Kidney epithelial cell (primary cell): ENCODE results near the gene SART1. TPM values are rescaled to one million over a fixed set of nuclear protein-coding genes. Genes with fewer than 3 reads are reported as not detected.

Source experiments
- DNase-seq: peaks from one replicate; pipeline ENCODE4 v3.0.0-alpha.2; 2010; ENCODE audit warnings: low read depth
- H3K27me3 ChIP-seq: 2 replicates; pipeline ENCODE4 v1.6.0; 2011; ENCODE audit warnings: low read length; ENCODE audit not compliant: control insufficient read depth, insufficient read depth
- H3K36me3 ChIP-seq: 2 replicates; pipeline ENCODE4 v1.5.1; 2011; ENCODE audit warnings: low read length; ENCODE audit not compliant: control insufficient read depth, insufficient read depth
- H3K4me3 ChIP-seq: 2 replicates; pipeline ENCODE4 v1.5.1; 2011; ENCODE audit warnings: low read depth, mild to moderate bottlenecking, control low read depth, low read length
- total RNA-seq: library from RNA; depleted of rRNA; stranded (reverse); fragments of >200 nt; gene quantifications from 2 replicates; pipeline ENCODE4 v1.2.3, GENCODE V29; 2015
- TF ChIP-seq, protein P1 (sequence below): IDR thresholded peaks from 2 replicates; pipeline ENCODE4 v1.5.1; 2011; ENCODE audit warnings: mild to moderate bottlenecking, moderate library complexity, low read length, control low read depth, inconsistent platforms; ENCODE audit not compliant: insufficient read depth, poor library complexity, severe bottlenecking

Gene SART1
- total RNA-seq, 1 donor from 2014 or later, result 32.6 TPM

DNA sequence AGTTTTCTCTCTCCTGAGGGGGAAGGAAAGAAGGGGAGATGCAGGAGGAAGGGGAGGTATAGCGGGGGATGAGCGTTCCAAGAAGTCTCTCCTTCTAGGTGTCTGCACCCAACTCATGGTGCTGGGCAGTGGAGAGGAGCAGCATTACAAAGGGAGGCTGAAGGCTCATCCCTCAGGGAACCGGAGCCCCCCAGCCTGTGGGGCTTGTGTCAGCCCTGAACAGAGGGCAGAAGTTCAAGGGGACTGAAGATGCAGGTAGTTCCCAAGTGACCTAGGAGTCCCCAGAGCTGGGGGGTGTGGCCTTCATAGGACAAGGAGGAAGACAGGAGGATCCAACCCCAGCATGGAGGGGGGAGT, 44.5 kb upstream of the SART1 start:
- no peak overlapping the region for H3K4me3 ChIP-seq
- no peaks in the 10 kb centered on the region for H3K27me3 ChIP-seq
- H3K36me3 ChIP-seq, result no peaks in the 10 kb centered on the region
- TF ChIP-seq, protein P1, sequence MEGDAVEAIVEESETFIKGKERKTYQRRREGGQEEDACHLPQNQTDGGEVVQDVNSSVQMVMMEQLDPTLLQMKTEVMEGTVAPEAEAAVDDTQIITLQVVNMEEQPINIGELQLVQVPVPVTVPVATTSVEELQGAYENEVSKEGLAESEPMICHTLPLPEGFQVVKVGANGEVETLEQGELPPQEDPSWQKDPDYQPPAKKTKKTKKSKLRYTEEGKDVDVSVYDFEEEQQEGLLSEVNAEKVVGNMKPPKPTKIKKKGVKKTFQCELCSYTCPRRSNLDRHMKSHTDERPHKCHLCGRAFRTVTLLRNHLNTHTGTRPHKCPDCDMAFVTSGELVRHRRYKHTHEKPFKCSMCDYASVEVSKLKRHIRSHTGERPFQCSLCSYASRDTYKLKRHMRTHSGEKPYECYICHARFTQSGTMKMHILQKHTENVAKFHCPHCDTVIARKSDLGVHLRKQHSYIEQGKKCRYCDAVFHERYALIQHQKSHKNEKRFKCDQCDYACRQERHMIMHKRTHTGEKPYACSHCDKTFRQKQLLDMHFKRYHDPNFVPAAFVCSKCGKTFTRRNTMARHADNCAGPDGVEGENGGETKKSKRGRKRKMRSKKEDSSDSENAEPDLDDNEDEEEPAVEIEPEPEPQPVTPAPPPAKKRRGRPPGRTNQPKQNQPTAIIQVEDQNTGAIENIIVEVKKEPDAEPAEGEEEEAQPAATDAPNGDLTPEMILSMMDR, result no peak
- no peak for DNase-seq

DNA sequence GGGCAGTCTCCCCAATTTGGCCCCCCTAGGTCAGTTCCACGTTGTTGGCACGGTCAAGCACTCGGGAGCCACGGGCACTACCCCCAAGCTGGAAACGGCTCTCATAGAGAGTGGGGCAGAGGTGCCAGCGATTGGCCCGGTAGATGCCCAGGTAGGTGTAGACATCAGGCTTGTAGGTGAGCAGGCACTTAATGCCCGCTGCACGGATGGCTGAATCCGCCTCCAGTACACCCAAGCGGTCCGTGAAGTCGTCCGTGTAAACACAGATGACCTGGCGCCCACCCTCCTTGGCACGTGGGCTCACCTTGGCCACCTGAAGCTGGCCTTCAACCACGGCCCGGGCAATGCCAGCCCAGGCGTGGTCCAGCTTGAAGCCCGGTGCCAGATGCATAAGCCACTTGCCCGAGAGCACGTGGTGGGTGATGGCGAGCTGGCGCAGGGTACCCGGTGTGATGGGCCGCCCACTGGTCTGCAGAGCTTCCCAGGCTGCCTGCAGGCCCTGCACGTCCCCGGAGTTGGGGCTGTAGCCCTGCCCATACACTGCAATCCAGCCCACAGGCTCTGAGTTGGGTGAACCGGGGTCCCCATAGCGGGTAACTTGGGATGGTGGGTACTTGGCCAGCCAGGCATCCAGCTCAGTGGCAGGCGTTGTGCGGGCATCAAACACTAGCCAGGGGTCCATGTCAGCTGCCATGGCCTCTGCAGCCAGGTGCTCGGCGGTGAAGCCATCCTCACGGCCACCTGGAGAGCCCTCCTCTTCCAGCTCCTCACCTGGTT, 43.9 kb upstream of the SART1 start:
- Histone ChIP-seq H3K4me3 (peak overlapping the region; percentile 79), H3K27me3 (no peaks in the 10 kb centered on the region), H3K36me3 (no peaks in the 10 kb centered on the region)
- DNase-seq, result no peak
- TF ChIP-seq, protein P1, result no peak

DNA sequence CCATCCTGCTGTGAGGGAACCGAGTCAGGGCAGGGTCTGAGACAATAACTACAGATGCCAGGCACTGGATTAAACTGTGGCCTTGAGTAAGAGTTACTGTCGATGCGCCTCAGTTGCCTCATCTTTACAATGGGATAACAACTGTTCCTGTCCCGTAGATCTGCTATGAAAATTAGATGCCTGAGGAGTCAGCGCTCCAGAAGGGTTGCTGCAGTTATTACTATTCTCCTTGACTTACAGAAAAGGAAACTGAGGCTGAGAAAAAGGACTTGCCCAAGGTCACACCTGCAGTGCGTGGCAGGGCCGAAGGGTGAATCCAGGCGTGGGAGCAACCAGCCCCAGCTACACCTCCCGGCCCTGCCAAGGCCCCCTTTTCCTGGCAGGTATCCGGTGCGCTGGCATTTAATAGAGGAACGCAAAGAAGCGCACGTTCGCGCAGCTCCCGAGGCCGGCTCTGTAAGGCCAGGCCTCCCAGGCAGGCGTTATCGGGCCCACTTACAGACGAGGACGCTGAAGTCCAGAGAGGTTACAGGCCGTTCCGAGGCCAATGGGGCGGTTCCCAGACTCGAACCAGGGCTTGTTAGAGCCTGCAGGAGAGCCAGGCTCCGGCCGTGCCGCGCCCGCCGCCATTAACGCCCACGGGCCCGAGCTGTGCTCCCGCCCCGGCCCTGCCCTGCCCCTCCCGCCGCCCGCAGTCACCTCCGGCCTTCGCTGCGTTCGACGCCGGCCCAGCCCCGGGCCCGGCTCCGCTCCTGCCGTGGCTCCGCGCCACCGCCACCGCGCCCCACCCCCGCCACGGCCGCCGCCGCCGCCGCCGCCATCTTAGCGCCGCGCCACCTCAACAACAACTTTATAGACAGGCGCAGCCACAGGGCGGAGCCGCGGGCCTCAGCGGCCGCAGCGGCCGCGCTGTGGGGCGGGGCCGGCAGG, 43.1 kb upstream of the SART1 start, which contains the start of gene C11orf68:
TSS of gene C11orf68 (minus strand) at position 852 of the 930 bp plus-strand sequence. CDS start at position 821, 31 bp downstream.
- no peaks in the 10 kb centered on the region for H3K27me3 ChIP-seq
- TF ChIP-seq, protein P1, result no peak
- no peak for DNase-seq
- no peaks in the 10 kb centered on the region for H3K36me3 ChIP-seq
- H3K4me3 ChIP-seq, result peak within 1 kb of the TSS; percentile 88

DNA sequence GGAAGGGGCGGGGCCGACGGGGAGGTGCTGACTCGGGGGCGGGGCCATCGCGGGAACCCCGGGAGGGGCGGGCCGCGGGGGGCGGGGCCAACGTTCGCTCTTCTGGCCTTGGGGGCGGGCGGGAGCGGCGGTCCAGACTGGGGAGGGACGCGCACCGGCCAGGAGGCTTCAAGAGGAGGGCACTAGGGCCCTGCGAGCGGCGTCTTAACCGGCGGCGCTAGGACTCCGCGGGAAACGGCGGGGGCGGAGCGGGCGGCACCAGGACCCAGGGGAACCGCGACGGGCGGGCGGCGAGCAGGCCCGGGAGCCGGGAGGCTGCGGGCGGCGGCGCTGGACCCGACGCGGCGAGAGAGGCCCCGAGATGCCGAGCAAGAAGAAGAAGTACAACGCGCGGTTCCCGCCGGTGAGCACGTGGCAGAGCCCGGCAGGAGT, 42.4 kb upstream of the SART1 start, which contains the start of gene DRAP1:
TSS of gene DRAP1 (plus strand) at position 286 of the 432 bp plus-strand sequence. CDS start at position 362, 76 bp downstream.
- no peaks in the 10 kb centered on the region for H3K36me3 ChIP-seq
- peak within 1 kb of the TSS; percentile 88 for H3K4me3 ChIP-seq
- TF ChIP-seq, protein P1, result no peak
- no peaks in the 10 kb centered on the region for H3K27me3 ChIP-seq
- DNase-seq, result peak; percentile 84

DNA sequence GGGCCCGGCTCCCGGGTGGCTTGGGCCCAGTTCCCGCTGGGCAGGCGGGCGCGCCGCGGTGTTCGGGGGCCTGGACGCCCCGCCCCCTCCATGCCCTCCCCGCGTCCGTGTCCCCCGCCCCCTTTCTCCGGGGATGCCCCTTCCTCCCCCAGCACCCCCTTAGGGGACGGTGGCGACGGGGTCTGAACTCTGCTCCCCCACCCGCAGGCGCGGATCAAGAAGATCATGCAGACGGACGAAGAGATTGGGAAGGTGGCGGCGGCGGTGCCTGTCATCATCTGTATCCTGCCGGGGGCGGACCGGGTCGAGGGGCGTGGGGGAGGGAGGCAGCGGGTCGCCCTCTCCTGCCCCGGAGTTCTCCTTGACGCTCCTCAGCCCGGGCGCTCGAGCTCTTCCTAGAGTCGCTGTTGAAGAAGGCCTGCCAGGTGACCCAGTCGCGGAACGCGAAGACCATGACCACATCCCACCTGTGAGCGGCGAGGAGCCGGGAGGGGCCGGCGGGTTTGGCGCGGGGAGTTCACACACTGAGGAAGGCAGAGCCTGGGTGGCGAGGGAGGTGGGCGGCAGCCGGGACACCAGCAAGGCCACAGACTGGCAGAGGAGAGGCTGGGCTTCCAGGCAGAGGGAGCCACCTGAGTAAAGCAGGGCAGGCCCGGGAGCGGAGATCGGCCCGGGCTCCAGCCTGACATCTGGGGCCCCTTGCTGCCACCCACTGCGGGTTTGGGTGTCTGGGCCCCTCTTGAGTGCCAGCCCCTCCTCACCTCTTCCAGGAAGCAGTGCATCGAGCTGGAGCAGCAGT, 41.8 kb upstream of the SART1 start:
- no peak for DNase-seq
- Histone ChIP-seq H3K4me3 (peak overlapping the region; percentile 88), H3K27me3 (no peaks in the 10 kb centered on the region), H3K36me3 (no peaks in the 10 kb centered on the region)
- TF ChIP-seq, protein P1, result no peak
